GM18520 (cell line): ENCODE data around the gene PDE1A.

Source experiments
- ATAC-seq: cut with Tn5 transposase; IDR thresholded peaks from one replicate; pipeline ENCODE4 v1.9.1; 2021; ENCODE audit not compliant: unreplicated experiment

The PDE1A gene

DNA sequence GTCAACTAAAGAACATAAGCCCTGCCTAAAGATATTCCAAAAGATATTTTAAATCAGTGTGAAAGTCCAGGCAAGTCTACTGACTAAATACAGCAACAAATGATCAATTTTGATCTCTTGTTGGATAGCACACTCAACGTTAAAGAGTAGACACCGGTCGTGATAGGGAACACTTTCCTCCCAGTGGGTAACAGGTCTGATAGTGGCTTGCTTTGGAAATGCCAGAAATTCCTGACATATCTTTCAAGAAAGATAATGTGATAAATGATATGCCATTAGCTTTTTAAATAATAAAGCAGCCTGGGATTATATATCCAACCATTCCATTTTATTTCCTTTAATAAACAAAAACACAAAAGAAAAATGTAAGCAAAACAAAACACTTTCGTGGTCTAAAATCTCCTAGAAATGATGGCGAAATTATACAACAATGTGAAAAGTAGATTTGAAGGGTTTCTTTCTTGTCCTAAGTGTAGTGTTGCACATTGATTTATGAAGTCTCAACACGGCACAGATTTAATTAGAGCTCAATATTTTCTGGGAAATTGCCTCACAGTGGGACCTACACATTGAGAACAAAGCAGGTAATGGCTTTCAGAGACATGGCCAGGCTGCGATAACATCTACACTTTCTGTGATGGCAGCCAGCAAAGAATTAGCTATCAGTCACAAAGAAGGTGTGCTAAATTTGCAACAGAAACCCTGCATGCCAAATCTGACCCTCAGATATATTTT is 282.6 kb downstream of the PDE1A start:
- ATAC-seq: no peak

DNA sequence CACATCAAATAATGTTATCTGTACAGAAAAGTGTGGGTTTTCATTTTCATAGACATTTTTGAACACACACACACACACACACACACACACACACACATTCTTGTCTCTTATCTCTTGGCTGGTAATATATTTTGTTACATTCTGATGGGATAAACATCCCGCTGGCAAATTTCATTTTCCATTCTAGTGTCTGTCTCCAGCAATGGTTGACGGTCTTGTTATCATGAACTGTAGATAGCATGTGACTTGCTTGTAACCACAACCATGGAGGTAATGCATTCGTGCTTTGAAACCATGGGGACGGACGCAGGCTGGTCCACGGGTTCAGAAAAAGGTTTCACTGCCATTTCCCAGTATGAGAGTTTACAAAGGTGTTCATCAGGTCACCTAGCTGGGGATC is 284.8 kb downstream of the PDE1A start:
- no peak for ATAC-seq

DNA sequence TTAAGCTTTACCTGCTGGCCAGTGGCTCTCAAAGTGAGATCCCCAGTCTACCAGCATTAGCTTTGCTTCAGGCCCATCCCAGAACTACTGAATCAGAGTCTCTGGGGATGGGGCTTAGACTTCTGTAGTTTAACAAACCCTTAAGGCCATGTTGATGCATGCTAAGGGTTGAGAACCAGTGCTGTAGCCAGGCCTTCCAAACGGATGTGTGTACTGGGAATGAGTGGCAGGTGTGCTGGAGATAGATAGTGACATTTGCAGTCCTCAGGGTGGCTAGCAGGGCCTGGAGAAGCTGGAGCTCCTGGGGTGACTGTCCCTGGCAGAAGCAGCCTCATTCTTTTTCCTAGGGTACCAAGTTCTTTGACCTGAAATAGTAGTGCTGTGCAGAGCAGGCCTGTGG is 292.6 kb downstream of the PDE1A start:
- ATAC-seq: no peak

DNA sequence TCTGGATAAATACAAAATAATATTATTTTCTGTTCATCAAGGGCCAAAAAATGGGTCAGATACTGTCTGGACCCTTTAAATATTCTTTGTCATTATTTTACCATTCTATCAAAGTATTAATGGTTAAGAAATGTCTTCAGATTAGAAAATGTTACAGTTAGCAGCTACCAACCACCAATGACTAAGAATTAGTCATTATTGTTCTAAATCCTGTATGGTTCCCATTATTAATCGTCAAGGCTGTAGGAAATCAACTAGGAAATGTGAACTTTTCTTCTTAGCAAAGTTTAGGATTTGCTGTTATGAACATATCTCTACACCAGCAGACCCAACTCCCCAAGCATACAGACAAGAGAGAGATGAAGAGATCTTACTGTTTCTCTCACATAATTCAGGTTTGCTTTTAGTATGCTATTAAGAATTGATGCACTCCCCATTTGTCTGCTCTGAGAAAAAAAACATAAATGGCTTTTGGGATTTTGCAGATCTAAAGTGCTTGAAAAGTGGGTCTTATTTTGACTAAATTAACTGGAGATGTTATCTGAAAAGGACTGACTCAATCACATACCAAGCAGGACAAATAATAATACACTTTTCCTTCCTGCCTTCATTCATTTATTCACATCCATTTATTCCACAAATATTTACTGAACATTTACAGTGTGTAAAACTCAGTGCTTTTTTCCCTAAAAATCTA is 293.5 kb downstream of the PDE1A start:
- no peak for ATAC-seq

DNA sequence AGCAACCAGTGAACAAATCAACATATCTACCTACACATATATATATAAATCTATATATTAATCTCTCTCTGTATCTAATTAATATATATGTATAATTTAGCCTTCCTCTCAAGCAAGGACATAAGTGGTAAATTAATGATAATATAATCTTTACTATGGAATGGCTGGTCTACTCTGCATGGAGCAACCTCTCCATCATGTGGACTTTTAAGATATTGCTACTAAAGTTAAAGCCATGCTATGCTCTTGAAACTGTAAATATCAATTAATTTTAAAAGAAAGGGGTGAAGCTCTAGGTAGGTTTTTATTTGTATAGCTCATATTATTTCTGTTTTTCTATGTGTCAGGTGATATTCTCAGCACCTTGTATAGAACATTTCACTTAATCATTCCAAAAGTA is 294.2 kb downstream of the PDE1A start:
- ATAC-seq: no peak

DNA sequence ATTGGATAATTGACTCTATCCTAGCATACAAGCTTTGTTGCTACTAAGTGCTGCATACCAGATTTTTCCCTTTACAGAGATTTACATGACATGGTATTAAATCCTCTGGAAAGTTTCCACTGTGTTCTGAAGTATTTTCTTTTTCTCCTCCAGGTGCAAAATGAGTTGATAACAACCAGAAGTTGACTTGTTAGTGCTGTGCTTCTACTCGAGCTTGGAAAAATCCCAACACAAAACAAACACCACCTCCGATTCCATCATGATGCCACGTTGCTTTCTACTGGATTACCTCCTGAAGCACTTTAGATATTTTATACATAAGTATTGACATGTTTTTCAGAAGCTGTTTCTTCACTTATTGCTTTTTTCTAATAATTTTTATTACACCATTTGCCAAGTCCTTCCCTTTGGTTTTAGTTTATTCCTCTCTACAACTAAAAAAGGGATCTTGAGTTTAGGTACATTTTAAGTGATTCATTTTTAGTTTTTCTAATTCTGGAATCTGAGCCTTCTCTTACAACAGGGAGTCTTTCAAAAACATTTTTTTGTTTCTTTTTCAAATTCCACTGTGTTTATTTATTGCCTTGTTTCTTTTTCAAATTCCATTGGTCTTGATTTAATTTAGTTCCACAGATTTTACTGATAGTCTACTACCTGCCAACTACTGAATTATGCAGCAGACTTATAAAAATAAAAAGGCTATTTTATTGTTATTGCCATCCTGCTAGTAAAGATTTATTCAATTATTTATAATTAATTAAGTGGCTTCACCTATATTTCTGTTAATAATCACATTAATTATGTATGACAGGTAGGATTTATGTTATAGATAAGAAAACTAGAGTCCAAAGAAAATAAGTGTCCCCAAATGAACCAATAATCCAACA is 297.8 kb downstream of the PDE1A start:
- no peak for ATAC-seq

DNA sequence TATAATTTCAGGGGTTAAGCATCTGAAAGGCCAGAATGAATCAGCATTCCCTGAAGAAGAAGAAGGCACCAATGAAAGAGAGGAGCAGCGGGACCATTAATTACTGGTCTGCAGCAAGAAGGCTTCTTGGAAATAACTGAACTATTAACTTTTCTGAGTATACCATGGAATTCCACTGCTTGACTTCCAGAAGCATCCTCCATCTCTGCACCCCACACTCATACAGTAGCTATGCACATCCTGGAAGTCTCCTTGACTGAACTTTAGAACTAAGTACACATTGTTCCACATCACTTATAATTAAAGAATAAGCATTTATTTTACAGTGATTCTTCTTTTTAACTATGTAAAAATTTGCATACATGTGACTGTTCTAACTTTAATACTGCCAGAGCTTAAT is 309.6 kb downstream of the PDE1A start:
- ATAC-seq: no peak

DNA sequence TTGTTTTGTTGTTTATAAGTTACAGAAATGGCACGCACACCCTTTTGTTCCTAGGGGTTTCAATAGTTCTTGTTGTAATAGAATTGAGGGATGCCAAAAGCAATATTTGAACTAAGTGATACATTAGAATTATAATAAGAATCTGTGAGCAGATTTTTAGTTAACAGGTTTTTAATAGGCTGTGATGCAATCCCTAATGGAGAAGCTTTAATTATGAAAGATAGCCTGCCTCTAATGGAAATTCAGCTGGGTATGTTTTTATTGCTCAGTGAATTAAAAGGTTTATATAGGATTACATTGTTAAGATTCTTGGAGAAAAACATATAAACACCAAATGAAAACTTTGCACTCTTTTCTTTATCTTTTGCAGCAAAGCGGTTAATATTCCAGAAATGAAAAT is 310.1 kb downstream of the PDE1A start:
- ATAC-seq: no peak

DNA sequence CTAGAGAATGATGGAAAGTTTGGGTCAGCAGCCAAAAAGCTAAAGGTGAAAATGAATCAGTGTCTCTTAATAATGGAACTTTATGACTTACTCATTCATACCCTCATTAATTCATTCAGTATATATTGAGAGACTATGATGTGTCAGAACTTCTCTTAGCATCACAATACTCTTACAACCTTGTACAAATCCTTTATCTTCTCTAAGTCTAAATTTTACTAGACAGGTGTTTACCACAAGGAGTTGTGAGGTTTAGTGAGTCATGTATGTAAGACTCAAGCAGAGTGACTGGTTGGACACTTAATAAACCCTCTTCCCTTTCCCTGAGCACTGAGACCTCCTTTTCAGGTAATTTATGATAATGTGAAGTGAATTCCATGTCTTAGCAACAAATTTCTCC is 311.6 kb downstream of the PDE1A start:
- ATAC-seq: no peak

DNA sequence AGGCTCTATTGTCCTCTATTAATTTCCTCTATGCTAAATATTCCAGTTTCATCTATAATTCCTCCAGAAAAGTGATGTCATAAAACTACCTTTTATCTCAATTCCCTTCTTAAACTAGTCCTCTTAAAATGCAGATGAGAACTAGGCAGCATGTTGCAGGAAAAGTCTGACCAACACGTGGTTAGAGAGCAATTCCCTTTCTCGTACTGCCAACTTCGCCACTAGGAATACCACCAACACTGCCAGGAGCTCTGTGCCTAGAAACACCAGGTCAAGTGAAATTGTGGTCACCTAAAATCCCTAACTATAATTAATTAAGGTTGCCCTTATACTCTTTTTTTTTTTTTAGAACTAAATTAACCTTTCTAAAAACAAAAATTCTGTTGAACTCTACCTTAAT is 313.5 kb downstream of the PDE1A start:
- no peak for ATAC-seq

DNA sequence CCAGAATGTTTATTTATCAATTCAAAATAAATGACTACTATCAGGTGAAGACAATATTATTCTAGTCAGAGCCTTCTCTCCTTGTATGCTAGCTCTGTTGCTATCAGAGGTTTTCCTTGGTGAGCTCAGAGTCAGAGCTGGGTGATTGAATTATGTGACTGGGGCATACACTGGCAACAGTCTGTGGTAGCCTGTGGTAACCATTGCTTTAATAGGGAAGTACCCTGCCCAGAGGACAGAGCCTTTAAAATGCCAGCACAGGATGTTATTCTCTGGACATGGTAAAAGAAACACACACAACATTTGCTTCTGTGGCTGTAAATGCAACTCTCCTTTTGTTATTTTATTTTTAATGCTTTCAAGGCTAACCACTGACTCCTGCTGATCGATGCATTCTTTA is 316.5 kb downstream of the PDE1A start:
- no peak for ATAC-seq

DNA sequence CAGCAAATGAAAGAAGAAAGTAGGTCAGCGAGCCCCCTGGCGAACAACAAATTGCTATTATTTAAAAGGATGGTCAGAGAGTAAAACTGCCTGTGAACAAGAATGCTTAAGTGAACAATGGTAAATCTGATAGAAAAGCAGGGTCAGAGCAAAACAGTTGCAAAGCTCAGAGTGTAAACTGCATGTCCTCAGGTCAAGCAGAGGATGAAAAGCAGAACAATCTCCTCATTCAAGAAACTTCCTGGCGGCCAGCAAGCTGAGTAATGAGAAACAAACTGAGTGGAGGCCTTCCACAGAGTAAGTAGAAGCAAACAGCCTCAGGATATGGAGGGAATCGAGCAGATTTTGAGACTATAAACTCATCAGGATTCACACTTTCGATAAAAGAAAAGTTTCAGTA is 323.3 kb downstream of the PDE1A start:
- ATAC-seq: no peak

DNA sequence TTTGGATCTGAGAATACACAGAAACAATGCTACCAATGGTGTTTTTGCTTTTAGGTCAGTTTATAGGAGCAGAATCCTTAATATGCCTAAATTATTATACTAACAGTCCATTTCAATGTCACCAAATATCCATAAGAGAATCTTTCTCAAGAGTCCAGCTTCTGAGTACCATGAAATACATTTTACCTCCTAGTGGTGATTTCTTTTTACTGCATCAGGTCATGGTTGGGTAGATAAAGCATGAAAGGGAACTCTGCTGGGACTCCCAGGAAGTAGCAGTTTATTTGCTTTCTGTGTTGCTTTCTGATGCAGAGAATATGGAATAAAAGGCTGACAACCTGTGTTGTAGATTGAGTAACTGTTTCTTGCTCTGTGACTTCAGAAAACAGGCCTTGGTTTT is 325.6 kb downstream of the PDE1A start:
- ATAC-seq: no peak

DNA sequence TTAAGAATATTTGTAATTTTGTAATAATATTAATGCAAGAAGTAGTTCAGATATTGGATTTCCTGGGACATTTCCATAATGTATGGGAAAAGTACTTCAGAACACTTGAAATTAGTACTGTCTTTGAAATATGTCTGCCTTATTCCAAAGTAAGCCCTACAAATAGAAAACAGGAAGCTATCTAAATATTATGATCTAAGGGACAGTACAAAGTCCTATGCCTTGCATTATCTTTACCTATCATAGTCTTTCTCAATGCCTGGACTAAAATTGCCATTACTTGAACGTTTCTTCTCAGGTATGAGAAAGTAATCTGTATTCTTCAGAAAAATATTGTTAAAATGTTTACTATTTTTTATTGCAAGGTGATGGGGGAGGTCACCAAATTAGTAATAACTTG is 328.2 kb downstream of the PDE1A start:
- ATAC-seq: no peak

DNA sequence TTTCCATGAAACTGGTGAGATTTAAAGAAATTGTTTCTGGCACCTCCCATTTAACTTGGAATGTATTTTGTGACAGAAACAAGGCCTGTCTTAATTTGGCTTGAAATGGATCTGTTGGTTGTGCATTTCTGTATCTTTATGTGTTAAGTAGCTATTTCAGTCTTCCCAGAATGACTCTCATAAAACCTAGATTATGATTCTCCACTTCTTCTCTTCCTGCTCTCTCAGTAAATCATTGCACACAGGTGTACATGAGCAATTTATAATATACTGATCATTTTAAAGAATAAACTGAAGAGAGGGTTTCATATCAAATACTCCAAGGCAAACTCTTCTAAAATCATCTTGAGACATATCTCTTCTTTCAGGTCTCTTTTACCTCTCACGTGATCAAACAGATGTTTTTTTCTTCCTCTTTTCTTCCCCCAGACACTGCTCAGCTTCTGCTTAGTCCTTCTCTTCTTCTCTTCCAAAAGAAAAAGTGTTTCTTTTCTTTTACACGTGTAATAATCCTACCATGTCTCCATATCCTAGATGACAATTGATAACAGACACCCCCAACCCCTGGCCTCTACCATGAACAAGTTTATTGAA is 329.2 kb downstream of the PDE1A start:
- no peak for ATAC-seq

DNA sequence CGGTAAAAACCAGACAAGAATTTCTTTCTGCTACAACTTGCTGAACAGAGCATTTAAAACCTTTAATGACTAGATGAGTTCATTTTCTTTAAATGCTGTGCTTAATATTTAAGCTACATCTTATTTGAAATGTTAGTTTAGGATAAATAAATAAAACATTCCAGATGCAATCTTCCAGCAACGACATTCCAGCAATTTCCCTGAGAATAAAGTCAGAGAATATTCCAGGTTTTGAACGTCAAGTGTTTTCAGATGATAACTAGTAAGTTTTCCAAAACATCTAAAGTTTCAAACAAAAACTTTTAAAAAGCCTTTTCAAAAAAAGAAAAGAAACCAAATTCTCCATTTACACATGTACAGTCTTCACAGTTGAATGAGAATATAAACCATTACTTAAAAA is 336.4 kb downstream of the PDE1A start:
- no peak for ATAC-seq
